ENCODE results near the gene IL1RAPL2. TPM values are rescaled to one million over a fixed set of nuclear protein-coding genes. Genes with fewer than 3 reads are reported as not detected.

IL1RAPL2 gene
- total and polyA plus RNA-seq, 2 of the 8 experiments (the other 6 are each of a cell fraction or from before 2014, with no cell fraction given): 0.20 to 1.3 TPM

DNA sequence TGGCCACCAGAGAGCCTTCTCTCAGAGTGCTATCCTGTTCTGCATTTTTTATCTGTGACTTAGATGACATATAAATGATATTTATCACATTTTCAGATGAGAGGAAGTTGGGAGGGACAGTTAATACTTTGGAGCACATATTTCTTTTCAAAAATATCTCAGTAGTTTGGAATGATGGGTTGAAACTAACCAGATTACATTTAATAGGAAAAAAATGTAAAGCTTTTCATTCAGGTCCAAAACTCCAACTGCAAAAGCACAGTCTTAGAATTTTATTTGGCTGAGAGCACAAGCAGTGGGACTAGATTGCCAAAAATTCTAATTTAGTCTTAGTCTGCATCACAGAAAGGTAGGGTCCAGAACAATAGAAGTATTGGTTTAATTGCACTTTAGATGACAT is 902.7 kb downstream of the IL1RAPL2 start (continued):
- no peak for TF ChIP-seq SUZ12 (IDR thresholded peaks at IDR 0.05; ENCODE audit: low read length)

DNA sequence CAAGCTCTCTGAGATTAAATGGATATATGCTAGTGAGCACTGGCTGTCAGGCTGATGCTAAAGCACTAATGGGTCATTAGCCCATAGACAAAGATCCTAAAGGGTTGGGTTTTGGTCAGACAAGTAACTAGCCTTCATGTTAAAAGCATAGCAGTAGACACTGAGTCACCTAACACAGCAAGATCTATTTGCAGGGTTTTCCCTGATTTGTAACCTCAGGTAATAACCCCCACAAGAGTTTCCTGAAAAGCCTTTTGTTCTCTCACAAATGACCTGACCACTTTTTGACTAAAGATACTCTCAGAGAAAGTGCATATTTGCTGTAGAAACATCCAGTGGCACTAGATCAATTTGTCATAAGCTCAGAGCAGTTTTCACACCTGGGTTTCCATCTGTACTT is 905.6 kb downstream of the IL1RAPL2 start:
- Histone ChIP-seq H2BK12ac (ENCODE audit: low read depth, low read length) (no peak overlapping the region), H2AK5ac (ENCODE audit: low read depth, low read length) (no peak overlapping the region), H3K18ac (ENCODE audit: extremely low read depth, low read length) (no peak overlapping the region), H3K23me2 (ENCODE audit: low read depth, low read length) (no peaks in the 10 kb centered on the region), H3K23ac (ENCODE audit: insufficient read length) (no peak overlapping the region), H3K4me2 (ENCODE audit: insufficient read depth in 1 of 2, low read depth in 2 of 2, low read length in 2 of 2) (no peak overlapping the region), H4K8ac (ENCODE audit: extremely low read depth, insufficient read depth, low read length) (no peak overlapping the region), H3K27ac (ENCODE audit: low read depth, low read length) (no peak overlapping the region), H3K79me2 (ENCODE audit: control insufficient read depth in 1 of 2, insufficient read depth in 2 of 2, low read length in 2 of 2) (no peaks in the 10 kb centered on the region), H3K56ac (replicated peaks; ENCODE audit: insufficient read length, low read depth, low read length) (no peak overlapping the region), H3K36me3 (ENCODE audit: control insufficient read depth in 2 of 4, insufficient read depth in 4 of 4, low read length in 3 of 4) (no peaks in the 10 kb centered on the region), H2BK5ac (ENCODE audit: low read depth, low read length) (no peak overlapping the region), H2BK20ac (ENCODE audit: low read length) (no peak overlapping the region), H3K4ac (replicated peaks; ENCODE audit: insufficient read length, low read depth, low read length) (no peak overlapping the region), H3K4me1 (replicated peaks in 1 of 4; ENCODE audit: control insufficient read depth in 3 of 4, insufficient read depth in 4 of 4, low read length in 3 of 4) (no peaks in the 10 kb centered on the region), H4K20me1 (replicated peaks in 1 of 2; ENCODE audit: control insufficient read depth in 1 of 2, insufficient read depth in 2 of 2, low read length in 2 of 2) (no peaks in the 10 kb centered on the region), H3K9ac (replicated peaks in 1 of 4; ENCODE audit: extremely low read depth in 1 of 4, low read depth in 3 of 4, low read length in 3 of 4) (no peak overlapping the region), H4K91ac (replicated peaks; ENCODE audit: insufficient read length, low read length) (no peak overlapping the region), H4K5ac (ENCODE audit: insufficient read length, low read depth, low read length) (no peak overlapping the region), H3K27me3 (replicated peaks in 1 of 4; ENCODE audit: control insufficient read depth in 3 of 4, extremely low read depth in 1 of 4, insufficient read depth in 3 of 4, low read length in 3 of 4) (no peaks in the 10 kb centered on the region), H2AFZ (ENCODE audit: low read length) (no peak overlapping the region), H3K14ac (ENCODE audit: insufficient read length) (no peak overlapping the region), H3K9me3 (ENCODE audit: insufficient read depth in 2 of 2, low read depth in 1 of 2, low read length in 1 of 2) (no peaks in the 10 kb centered on the region), H3K79me1 (ENCODE audit: low read depth, low read length) (no peaks in the 10 kb centered on the region), H2BK120ac (replicated peaks; ENCODE audit: low read depth, low read length) (no peak overlapping the region), H3K4me3 (ENCODE audit: extremely low read depth in 1 of 4, insufficient read depth in 2 of 4, low read depth in 3 of 4, low read length in 4 of 4) (no peak overlapping the region), H2BK15ac (ENCODE audit: low read length) (no peak overlapping the region)
- ChIA-PET POLR2A (ENCODE audit: partially characterized antibody) (no interaction called here), CTCF (ENCODE audit: partially characterized antibody) (interaction anchor here (0.6 kb wide), 1 partner anchor 233 kb away, joined by 3 read pairs; no protein-coding TSS in a partner anchor)
- FAIRE-seq: no peak
- DNase-seq (ENCODE audit: low read depth in 1 of 2, low spot score in 2 of 2): no peak
- TF ChIP-seq SRF (IDR thresholded peaks at IDR 0.05; ENCODE audit: low read depth, low read length) (no peak), CHD2 (IDR thresholded peaks at IDR 0.05; ENCODE audit: low read length) (no peak), SP2 (IDR thresholded peaks at IDR 0.05; ENCODE audit: low read length) (no peak), RXRA (IDR thresholded peaks at IDR 0.05; ENCODE audit: insufficient read depth, low read depth, low read length) (no peak), SAP30 (IDR thresholded peaks at IDR 0.05; ENCODE audit: insufficient read depth, insufficient replicate concordance, low read length) (no peak)

Measured in H1 (cell line).